GM19395 (cell line): Measurements from ENCODE around the gene ERBIN.

Experiments used
- ATAC-seq: cut with Tn5 transposase; IDR thresholded peaks from one replicate; pipeline ENCODE4 v1.9.1; 2021; ENCODE audit warnings: mild to moderate bottlenecking, moderate library complexity; ENCODE audit not compliant: unreplicated experiment

ERBIN gene

DNA sequence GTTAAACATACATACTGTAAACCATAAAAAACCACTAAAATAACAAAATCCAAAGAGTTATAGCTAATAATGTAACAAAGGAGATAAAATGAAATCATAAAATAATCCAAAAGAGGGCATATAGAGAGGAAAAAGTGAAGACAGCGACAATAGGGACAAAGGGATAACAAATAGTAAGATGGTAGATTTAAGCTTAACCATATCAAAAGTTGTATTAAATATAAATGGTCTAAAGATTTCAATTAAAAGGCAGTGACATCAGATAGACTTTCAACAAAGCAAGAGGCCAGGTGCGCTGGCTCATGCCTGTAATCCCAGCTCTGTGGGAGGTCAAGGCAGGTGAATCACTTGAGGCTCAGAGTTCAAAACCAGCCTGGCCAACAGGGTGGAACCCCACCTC lies 163.0 kb downstream of the ERBIN start:
- no peak for ATAC-seq

- no peak for ATAC-seq
These were observed 174.5 kb downstream of the ERBIN start for GRCh38 chr5:66100851-66101250.

GRCh38 chr5:66113160-66113559 lies 186.8 kb downstream of the ERBIN start:
- no peak for ATAC-seq

DNA sequence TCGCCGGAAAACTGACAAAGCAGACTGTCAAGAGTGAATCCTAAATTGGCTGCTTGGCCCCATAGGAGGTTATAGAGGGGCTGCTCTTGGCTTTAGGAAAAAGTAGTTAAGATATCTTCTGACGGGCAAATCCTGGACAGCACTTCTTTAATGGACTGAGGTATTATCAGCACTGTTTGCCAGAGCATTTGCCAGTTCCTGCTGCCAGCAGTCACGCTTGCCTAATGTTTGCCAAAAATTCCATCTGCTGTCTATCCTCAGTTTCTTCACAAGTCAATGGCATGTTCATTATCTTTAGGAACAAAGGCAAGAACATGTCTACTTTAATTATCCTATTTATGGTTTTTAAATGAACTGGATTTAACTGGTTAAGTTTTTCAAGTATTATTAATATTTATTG lies 191.9 kb downstream of the ERBIN start:
- no peak for ATAC-seq

GRCh38 chr5:66122379-66123034 lies 196.1 kb downstream of the ERBIN start:
- ATAC-seq: no peak

DNA sequence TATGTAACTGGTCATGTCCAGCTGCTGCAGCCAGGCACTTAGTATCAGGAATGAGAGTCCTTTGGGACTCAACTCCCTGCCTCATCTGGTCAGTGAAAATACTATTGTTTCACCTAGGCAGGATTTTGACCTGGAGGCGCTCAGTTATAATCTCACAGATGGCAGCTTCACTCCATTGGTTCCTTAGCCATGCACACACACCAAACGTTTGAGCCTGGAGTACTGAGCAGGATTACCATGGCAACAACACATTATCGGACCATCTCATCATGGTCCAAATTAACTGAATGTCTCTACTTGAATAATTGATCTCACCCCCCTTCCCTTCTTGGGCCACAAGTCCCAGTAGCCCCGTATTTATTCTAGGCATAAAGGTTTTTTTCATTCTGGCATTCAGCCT lies 202.8 kb downstream of the ERBIN start:
- ATAC-seq: no peak

- ATAC-seq: no peak
These were observed 204.1 kb downstream of the ERBIN start for GRCh38 chr5:66130493-66130892.
